Measurements from ENCODE around the gene KCNQ1.

GRCh38 chr11:2538951-2539350 is 94.1 kb downstream of the KCNQ1 start:
- TF ChIP-seq CTCF (IDR thresholded peaks at IDR 0.05) (no peak), POLR2A (IDR thresholded peaks at IDR 0.05) (no peak)

Measured in lower leg skin (tissue), 3 donors.